ENCODE measurements around the gene HYAL2.

HYAL2 gene

DNA sequence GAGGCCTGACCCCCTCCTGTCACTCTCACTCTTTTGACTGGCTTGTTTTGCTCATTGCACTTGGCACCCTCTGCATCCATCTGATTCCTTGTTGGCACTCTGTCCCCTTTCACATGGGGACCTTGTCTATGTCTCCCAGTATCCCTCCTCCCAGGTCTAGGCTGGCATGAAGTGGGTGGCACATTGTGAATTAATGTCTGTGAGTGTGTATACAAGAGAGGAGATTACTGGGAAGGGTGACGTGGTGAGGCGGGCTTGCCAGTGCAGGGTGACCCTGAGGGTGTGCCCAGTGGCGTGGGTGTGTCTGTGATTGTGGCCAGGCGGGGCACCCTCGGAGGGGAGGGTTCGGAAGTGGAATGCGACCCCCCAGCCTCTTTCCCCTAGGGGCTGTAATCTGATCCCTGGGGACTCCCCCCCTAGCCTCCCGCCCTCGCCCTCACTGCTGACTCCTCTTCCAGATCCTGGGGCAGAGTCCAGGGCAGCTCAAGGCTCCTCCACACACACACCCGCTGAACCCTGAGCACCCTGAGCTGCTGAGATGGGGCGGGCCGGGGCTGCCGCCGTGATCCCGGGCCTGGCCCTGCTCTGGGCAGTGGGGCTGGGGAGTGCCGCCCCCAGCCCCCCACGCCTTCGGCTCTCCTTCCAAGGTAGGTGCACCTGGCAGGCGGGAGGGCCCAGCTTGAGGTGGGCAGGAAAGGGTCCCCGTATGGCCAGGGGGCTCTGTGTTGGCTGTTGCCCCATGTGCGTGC is 53.7 kb downstream of the HYAL2 start, which contains the start of gene SEMA3B:
SEMA3B (plus strand) TSS at position 445 of the 749 bp plus-strand sequence; CDS start at position 539, 94 bp downstream.
- no peak for DNase-seq

DNA sequence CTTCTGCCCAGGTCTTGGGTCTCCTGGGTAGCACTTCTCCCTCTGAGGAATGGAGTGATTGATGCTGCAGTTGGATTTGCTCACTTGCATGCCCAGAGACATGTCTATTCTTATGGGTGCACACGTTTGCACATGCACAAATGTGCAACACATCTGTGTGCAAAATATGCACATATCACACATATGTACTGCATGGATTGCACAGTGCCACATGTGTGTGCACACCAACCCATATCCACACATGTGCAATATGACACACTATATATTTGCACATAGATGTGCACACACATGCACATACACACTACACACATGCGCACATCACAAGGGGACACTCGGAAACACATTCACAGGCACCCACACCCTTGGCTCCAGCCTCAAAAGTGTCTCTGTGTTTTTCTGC is 54.3 kb downstream of the HYAL2 start:
- no peak for DNase-seq

Data from activated CD4-positive, alpha-beta T cell treated with anti-CD3 and anti-CD28 coated beads, Interleukin-2, amount 50 U/mL, for 4 hours (primary cell).